ENCODE measurements around the gene RNF2. TPM values are rescaled to one million over a fixed set of nuclear protein-coding genes. Genes with fewer than 3 reads are reported as not detected.

RNF2 gene
- polyA plus RNA-seq, 1 of the 3 experiments (the other 2 are of a cell fraction), result 20.1 TPM

DNA sequence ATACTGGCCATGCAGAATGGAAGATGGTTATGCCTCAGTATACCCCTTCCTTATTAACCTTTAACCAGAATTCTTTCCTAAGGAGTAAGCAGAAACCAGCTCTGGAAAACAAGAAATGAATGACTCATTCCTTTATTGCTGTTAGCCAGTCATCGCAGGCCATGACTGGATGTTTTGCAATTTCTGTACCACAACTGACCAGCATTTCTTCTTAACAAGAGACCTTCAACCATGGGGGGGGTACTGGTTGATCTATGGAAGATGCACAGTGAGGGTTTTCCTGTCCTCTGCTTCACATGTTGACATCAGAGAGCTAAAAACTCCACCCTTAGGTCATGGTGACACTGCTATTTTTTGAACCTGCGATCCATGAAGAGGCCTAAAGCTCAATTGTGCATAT is 28.0 kb upstream of the RNF2 start (continued):
- TF ChIP-seq EZH2phosphoT487 (IDR thresholded peaks at IDR 0.05; ENCODE audit: borderline replicate concordance, low read depth), result no peak
- TF ChIP-seq FOSL2 (IDR thresholded peaks at IDR 0.05; ENCODE audit: borderline replicate concordance, low read depth), result peak; percentile 94
- no peak for TF ChIP-seq TAF1 (IDR thresholded peaks at IDR 0.05; ENCODE audit: borderline replicate concordance, low read depth, low read length)
- TF ChIP-seq, protein P1, sequence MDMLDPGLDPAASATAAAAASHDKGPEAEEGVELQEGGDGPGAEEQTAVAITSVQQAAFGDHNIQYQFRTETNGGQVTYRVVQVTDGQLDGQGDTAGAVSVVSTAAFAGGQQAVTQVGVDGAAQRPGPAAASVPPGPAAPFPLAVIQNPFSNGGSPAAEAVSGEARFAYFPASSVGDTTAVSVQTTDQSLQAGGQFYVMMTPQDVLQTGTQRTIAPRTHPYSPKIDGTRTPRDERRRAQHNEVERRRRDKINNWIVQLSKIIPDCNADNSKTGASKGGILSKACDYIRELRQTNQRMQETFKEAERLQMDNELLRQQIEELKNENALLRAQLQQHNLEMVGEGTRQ (IDR thresholded peaks at IDR 0.05; ENCODE audit: borderline replicate concordance, low read depth, low read length), result no peak
- TF ChIP-seq ELF1 (IDR thresholded peaks at IDR 0.05), result no peak
- TF ChIP-seq GABPA (IDR thresholded peaks at IDR 0.05; ENCODE audit: low read depth), result no peak
- no peak for TF ChIP-seq POLR2AphosphoS5 (IDR thresholded peaks at IDR 0.05; ENCODE audit: low read depth, low read length)
- TF ChIP-seq YY1 (IDR thresholded peaks at IDR 0.05; ENCODE audit: low read depth), result no peak
- no peak for TF ChIP-seq NFIC (IDR thresholded peaks at IDR 0.05; ENCODE audit: borderline replicate concordance)
- TF ChIP-seq RCOR1 (IDR thresholded peaks at IDR 0.05; ENCODE audit: low read length), result no peak

GRCh38 chr1:185017966-185018365 is 27.4 kb upstream of the RNF2 start:
- Histone ChIP-seq H3K27ac (ENCODE audit: low read depth in 2 of 2, low read length in 1 of 2) (no peak overlapping the region), H4K20me1 (ENCODE audit: insufficient read depth) (no peaks in the 10 kb centered on the region), H3K9ac (no peak overlapping the region), H3K36me3 (replicated peaks in 1 of 2; ENCODE audit: control insufficient read depth in 1 of 2, insufficient read depth in 2 of 2, low read length in 1 of 2) (no peaks in the 10 kb centered on the region), H3F3A (replicated peaks; ENCODE audit: insufficient read depth) (peaks cover 3% of the 10 kb centered on the region), H3K4me1 (ENCODE audit: control insufficient read depth in 1 of 2, insufficient read depth in 2 of 2, low read depth in 1 of 2, low read length in 1 of 2) (peaks cover 0 to 11% of the 10 kb centered on the region in 2 experiments; a peak in 1 of 4 replicates), H3K27me3 (ENCODE audit: insufficient read depth) (no peaks in the 10 kb centered on the region), H3K4me3 (ENCODE audit: low read depth in 2 of 2, low read length in 1 of 2) (no peak overlapping the region), H3K9me2 (no peaks in the 10 kb centered on the region), H2AFZ (ENCODE audit: low read depth) (no peak overlapping the region), H3K9me3 (no peaks in the 10 kb centered on the region), H3K4me2 (no peak overlapping the region), H3K79me2 (ENCODE audit: insufficient read depth) (no peaks in the 10 kb centered on the region)
- ChIA-PET POLR2A (no interaction called here), CTCF (interaction anchor here (0.7 to 2.0 kb wide), 3 partner anchors 23 to 152 kb away, joined by 3 to 5 read pairs (median 3); no protein-coding TSS in a partner anchor)
- TF ChIP-seq POLR2AphosphoS5 (IDR thresholded peaks at IDR 0.05; ENCODE audit: low read depth, low read length) (no peak), RCOR1 (IDR thresholded peaks at IDR 0.05; ENCODE audit: low read length) (no peak), RXRA (IDR thresholded peaks at IDR 0.05; ENCODE audit: borderline replicate concordance, low read depth) (no peak), ELF1 (IDR thresholded peaks at IDR 0.05) (no peak), TCF12 (IDR thresholded peaks at IDR 0.05) (no peak), MXI1 (IDR thresholded peaks at IDR 0.05; ENCODE audit: low read depth, low read length) (no peak), SIN3A (IDR thresholded peaks at IDR 0.05; ENCODE audit: borderline replicate concordance, low read depth, low read length) (no peak), REST (IDR thresholded peaks at IDR 0.05; ENCODE audit: low read depth, low read length) (no peak), JUND (IDR thresholded peaks at IDR 0.05) (no peak)
- DNase-seq, result no peak
- 85% methylated on average over 3 of the region's 3 CpGs for WGBS (ENCODE audit: low lambda C conversion rate)
